GM04504 (cell line): ENCODE data around the gene CCDC18.
A peak's percentile ranks its signal among the peaks of the same experiment; 100 is the strongest.
"Not testable (repeated sequence)": the region's sequence is repeated elsewhere in the genome, so short reads cannot be mapped to it uniquely, and the experiment has no call there.

Source experiments
- DNase-seq: peaks from one replicate; pipeline ENCODE4 v3.0.0-alpha.2; 2012; ENCODE audit warnings: low read depth

CCDC18 gene

DNA sequence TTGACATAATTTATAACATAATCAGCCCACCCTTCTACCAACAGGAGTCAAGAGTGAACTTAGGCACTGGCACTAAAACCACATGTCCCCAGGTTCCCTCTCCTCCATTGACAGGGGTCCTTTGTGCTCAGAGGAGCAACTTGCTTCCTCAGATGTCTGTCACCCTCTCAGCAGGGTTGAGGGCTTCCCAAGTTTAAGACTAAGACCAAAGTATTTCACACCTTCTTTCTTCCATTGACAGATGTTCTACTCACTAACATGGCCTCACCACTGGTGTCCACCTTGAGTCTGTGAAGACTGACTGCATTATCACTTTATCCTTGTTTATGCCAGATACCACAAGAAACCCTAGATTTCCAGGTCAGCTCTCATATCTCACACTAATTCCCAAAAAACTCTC, 56.5 kb downstream of the CCDC18 start:
- DNase-seq = no peak

DNA sequence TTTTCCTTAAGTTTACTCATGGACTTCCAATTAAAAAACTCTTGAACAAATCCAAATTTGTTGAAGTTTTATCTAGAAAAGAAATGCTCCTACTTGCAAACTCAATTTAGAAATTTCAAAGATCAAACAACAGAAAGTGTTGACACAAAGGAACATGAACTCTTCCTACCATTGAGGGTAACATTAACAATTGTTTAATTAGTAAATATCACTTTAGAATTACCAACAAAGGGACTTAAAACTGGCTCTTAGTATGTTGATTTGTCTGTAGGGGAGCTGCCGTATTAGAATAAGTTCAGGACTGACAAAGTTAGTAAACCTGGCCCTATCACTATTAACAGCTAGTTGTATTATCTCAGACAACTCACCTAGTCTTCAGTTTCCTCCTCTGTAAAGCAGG, 57.9 kb downstream of the CCDC18 start:
- DNase-seq = no peak

DNA sequence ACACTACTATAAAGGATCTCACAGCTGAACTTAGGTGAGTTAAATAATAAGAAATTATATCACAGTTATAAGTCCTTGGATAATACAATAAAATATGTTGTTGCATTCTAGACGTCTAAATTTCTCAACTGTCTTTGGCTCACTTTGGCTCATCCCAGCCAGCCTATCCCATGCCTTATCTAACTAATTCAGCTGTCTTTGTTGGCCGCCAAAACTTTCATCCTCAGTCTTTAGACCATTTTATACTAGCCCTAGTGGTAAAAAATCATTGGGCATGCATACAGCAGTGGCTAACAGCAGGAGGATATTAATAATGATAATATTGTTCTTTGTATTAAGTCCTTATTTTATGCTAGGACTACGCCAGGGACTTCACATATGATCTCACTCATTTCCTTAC, 59.3 kb downstream of the CCDC18 start:
- no peak for DNase-seq

DNA sequence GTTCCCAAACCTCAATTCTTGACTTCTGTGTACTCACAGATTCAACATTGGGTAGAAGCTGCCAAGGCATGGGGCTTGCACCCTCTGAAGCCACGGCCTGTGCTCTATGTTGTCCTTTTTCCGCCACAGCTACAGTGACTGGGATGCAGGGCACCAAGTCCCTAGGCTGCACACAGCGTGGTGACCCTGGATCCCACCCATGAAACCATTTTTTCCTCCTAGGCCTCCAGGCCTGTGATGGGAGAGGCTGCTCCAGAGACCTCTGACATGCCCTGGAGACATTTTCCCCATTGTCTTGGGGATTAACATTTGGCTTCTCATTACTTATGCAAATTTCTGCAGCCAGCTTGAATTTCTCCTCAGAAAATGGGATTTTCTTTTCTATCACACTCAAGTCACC, 62.7 kb downstream of the CCDC18 start:
- not testable (repeated sequence) for DNase-seq

DNA sequence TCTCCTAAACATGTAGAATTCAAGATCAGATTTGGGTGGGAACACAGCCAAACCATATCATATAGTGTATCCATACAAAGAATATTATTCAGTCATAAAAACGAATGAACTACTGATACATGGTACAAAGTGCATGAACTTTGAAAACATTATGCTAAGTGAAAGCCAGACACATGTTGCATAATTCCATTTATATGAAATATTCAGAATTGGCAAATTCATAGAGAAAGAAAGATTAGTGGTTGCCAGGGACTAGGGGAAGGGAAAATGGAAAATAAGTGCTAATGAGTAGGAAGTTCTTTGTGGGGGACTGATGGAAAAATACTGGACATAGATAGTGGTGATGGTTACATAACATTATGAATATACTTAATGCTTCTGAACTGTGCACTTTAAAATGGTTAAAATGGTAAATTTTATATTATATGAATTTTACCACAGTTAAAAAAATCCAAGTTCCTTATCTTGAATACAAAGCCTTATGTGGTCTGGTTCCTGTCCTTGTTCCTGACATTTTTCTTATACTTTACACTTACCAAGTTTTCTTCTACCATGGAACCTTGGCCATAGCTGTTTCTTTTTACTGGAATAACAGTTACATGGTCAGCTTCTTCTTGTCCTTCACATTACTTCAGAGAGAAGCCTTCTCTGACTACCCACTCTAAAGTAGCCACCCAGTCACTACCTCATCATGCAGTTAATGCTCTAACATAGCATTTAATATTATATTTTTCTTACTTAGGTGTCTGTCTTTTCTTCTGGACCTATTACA, 64.0 kb downstream of the CCDC18 start:
- DNase-seq = no peak

DNA sequence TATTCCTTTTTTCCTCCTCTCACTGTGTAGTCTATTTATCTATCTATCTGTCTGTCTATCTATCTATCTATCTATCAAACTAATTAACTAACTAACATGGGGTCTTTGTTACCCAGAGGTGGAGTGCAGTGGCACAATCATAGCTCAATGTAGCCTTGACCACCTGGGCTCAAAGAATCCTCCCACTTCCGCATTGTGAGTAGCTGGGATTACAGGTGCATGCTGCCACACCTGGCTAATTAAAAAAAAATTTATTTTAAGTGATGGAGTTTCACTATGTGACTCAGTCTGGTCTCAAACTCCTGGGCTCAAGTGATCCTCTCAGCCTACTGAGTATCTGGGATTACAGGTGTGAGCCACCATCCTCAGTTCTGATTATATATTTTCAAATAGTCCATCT, 71.4 kb downstream of the CCDC18 start:
- no peak for DNase-seq

DNA sequence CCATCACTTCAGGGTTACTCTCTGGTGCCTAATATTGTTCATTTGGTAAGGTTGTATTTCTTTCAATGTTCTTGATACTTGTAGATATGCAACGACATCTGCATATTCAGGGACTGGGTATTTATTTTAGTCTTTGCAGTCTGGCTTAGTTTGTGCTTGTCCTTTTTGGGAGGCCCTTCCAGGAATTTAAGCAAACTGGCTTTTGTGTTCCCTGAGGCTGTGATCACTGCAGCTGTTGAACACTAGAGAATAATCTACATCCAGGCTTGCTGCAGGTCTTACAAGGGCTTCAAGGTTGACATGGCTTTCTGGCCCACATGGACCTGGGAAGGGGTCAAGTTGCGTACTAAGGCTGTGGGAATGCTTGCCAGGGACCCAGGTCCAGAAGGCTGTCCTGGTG, 72.1 kb downstream of the CCDC18 start:
- no peak for DNase-seq

DNA sequence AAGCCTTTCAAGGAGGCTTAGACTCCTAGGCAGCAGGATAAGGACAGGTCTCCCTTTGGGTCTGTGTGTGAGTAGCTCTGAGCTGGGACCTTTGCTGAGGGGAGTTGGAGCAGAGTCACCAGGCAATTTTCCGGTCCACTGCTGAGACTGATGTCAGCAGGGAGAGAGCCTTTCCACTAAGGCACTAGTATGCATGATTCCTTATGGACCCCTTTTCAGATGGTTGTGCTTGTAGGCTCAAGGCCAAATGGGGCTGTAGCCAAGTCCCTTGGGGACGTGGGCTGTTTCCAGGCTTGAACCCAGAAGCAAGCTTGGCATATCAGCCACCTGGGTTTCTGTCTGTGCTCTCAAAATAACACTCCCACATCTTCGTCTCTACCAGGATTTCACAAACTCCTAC, 73.0 kb downstream of the CCDC18 start:
- DNase-seq = no peak

DNA sequence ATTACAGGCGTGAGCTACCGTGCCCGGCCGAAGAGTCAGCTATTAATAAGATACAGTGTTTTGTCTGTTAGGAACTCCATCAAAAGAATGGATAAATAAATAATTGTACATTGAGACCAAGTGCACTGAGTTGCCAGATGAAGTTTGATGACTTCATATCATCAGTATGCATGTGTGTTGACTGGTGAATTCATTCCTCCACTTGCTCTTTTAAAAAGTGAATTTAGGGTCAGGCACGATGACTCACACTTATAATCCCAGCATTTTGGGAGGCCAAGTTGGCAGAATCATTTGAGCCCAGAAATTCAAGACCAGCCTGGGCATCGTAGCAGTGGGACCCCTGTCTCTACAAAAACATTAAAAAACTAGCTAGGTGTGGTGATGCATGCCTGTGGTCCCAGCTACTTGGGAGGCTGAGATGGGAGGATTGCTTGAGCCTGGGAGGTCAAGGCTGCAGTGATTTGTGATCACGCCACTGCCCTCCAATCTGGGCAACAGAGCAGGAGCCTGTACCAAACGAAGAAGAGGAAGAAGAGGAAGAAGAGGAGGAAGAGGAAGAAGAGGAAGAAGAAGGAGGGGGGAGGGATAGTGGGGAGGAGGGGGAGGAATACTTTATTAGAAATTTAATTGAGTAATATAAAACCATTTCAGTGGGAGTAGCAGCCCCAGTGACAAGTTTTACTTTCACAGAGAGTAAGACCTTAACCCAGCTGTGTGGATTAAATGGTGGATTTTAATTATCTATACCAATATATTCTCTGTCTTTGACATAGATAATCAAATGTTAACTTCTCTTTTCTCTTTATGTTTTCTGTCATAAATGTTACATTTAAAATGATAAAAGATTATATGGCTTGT, 74.9 kb downstream of the CCDC18 start:
- DNase-seq = peak; percentile 29

DNA sequence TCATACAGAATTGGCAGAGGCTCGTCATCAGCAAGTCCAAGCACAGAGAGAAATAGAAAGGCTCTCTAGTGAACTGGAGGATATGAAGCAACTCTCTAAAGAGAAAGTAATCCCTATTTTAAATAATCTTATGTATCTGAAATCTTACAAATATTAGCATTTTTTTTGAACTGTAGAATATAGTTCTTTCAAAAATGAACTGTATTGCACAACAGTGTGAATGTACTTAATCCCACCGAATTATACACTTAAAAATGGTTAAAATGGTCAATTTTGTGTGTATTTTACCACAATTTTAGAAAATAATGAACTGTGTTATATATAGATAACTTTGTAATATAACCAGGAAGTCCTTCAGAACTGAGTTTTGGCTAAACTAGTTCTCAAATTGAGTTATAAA, 75.9 kb downstream of the CCDC18 start:
- DNase-seq = no peak

DNA sequence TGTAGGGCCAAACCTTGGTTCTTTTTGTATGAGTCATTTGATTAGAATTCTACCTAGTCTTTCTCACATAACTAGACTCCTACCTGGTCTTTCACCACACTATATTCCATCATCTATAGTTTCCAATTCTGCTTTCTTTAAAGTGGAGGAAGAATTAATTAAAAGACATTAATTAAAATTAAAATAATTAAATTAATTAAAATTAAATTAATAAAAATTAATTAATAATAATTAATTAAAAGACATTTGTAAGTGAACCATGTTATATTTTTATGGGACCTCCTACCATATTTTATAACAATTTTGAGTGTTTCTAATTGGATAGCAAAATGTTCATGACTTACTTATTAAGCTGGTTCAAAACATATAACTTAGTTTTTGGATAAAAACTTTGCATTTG, 77.4 kb downstream of the CCDC18 start:
- no peak for DNase-seq

DNA sequence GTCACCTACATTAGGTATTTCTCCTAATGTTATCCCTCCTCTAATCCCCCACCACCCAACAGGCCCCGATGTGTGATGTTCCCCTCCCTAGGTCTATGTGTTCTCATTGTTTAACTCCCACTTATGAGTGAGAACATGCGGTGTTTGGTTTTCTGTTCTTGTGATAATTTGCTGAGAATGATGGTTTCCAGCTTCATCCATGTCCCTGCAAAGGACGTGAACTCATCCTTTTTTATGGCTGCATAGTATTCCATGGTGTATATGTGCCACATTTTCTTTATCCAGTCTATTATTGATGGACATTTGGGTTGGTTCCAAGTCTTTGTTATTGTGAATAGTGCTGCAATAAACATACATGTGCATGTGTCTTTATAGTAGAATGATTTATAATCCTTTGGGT, 80.2 kb downstream of the CCDC18 start:
- DNase-seq = not testable (repeated sequence)

DNA sequence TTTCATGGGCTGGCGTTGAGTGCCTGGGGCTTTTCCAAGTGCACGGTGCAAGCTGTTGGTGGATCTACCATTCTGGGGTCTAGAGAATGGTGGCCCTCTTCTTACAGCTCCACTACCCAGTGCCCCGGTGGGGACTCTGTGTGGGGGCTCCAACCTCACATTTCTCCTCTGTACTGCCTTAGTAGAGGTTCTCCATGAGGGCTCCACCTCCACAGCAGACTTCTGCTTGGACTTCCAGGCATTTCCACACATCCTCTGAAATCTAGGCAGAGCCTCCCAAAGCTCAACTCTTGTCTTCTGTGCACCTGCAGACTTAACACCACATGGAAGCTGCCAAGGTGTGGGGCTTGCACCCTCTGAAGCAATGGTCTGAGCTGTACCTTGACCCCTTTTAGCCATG, 82.1 kb downstream of the CCDC18 start:
- no peak for DNase-seq

DNA sequence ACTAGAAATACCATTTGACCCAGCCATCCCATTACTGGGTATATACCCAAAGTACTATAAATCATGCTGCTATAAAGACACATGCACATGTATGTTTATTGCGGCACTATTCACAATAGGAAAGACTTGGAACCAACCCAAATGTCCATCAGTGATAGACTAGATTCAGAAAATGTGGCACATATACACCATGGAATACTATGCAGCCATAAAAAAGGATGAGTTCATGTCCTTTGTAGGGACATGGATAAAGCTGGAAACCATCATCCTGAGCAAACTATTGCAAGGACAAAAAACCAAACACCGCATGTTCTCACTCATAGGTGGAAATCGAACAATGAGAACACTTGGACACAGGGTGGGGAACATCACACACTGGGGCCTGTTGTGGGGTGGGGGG, 88.4 kb downstream of the CCDC18 start:
- DNase-seq = not testable (repeated sequence)

DNA sequence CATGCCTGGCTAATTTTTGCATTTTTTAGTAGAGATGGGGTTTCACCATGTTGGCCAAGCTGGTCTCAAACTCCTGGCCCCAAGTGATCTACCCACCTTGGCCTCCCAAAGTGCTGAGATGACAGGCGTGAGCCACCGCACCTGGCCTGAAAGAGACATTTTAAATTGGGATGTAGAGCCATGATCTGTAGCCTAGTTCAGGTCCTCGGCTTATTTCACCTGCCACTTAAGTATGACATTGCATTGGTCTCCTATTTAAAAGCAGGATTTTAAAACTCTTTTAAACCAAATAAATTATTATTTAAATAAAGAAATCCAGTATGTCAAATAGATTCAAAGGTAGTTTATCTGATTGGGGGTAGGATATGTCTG, 94.7 kb downstream of the CCDC18 start:
- DNase-seq = not testable (repeated sequence)

DNA sequence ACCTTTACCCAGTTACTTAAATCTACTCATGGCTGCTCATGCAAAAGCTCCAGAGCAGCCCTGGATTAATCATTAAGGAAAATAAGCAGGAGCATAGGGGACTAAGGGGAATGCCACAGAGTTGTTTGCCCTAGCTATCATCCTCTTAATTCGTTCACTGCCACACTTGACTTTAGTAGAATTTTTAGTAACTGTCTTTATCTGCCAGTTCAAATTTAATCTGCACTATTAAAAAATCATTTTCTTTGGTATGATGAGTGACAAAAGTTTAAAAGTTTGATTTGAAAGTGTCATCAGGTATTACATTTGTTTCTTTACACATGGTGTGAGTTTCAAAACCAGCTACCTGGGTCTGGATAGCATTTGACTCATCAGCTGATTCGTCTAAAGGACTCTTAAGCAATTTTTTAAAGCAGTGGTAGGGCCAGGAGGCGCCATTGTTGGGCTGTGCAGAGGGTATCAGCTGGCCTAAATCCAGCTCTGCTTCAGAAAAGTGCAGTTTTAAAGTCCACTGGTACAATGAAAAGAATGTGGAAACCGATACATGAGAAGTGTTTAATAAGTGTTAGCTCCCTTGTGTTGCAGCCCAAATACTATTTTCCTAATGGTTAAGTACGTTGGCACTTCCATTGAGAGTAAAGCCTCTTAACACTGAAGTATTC, 95.2 kb downstream of the CCDC18 start:
- no peak for DNase-seq

DNA sequence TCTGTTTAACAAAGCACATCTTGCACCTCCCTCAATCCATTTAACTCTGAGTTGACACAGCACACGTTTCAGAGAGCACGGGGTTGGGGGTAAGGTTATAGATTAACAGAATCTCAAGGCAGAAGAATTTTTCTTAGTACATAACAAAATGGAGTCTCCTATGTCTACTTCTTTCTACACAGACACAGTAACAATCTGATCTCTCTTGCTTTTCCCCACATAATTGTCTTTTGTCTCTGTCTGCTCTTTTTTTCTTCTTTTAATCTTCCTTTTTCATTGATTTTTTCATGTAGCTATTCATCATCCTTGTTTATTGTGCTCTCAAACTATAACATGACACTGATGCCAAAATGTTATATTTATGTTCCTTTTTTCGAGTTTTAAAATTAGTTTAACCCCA, 97.0 kb downstream of the CCDC18 start:
- not testable (repeated sequence) for DNase-seq

DNA sequence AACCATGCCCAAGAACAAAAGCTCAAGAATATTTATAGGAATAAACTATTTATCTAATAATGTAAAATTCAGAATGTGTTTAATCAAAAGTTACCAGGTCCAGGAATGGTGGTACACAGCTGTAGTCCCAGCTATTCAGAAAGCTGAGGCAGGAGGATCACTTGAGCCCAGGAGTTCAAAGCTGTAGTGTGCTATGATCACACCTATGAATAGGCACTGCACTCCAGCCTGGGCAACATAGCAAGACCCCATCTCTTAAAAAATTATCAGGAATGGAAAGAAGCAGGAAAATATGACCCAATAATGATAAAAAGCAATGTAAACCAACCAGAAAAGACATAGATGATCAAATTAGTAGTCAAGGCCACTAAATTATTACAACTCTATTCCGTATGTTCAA, 103.0 kb downstream of the CCDC18 start:
- DNase-seq = no peak

DNA sequence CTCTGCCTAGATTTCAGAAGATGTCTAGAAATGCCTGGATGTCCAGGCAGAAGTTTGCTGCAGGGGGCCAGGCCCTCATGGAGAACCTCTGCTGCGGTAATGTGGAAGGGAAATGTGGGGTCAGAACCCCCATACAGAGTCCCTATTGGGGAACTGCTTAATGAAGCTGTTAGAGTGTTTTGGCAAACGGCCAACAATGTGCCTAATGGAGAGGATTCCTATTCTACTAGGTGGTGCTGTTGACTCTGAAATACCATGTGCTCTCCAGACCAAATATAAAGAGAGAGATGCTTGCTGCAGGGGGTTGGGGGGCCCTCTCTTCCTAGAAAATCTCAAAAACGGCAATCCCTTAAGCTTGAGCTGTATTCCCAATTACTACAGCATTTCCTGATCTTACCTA, 108.0 kb downstream of the CCDC18 start:
- DNase-seq = no peak

DNA sequence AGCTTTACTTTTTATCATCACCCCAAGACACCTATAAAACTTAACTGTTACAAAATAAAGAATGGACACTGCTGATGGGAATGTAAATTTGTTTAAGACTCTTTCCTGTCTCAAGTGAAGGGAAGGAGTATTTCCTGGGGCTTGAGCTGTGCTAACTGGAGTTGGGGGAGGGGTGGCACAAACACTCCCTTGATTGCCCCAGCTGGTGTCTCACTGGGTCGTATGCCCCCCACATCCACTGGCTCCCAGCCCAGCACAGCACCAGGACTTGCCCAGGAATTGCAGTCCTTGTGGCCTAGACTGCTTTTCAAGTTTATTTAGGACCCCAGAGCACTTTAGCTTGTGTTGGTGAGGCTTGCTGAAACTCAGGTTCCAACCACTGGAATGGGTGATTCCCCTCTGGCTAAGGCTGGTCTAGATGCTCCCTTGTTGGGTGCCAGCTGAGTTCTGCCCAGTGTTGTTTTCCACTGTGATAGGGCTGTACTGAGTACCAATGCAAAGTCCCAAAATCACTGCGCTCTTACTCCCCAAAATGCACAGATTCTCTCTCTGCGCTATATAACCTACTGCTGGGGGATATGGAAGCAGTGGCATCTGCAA, 116.1 kb downstream of the CCDC18 start:
- no peak for DNase-seq

DNA sequence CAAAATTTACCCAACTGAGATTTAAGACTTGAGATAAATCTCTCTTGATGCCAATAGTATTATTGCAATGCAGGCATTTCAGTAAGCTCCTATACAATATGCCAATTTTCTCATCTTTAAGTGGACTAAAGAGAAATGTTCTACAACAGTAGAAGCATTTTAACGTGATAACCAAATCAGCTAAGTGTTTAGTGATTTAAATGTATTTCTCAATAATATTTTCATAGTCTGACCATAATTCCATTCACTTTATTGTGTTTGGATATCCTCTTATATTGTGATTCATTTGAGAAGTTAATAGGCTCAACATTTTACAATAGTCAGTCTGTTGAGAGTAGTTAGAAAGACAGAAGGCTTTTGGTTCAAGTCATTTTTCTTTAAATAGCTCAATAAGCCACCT, 120.6 kb downstream of the CCDC18 start:
- DNase-seq = no peak

DNA sequence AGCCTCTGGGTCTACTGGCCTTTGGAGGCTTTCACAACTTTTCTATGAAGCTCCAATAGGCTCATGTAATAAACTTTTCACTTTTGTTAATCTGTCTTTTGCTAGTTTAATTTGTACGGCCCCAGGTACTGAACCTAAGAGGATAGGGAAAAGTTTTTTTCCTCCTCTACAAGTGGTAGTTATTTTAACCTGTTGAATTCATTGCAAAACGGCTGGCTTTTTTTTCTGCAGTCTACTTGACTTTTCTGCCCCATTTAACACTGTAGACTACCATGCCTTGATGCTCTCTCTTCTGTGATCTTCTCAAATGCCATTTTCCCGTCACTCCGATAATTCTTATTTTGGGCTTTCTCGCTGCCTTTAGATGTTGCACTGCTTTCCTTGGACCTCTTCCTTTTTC, 121.6 kb downstream of the CCDC18 start:
- DNase-seq = no peak

DNA sequence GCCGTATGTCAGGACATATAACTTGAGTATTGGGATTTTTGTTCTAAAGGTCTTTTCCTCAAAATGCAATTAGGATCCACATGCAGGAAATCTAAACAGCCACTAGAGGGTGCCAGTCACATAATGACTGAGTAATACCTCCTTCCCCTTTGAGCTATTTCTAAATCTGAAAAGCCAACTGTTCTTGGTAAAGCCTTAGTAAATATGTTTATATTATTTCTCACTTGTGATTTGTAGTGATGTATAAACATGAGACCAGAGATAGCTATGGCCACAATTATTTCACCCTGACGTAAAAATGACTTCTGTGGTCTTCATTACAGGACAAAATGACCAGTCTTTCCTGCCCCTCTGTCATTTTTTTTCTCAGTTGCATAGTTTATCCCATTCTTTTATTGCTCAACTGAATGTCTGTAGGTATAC, 124.2 kb downstream of the CCDC18 start:
- DNase-seq = peak; percentile 38
